Activated naive CD4-positive, alpha-beta T cell treated with anti-CD3 and anti-CD28 coated beads, Interleukin-2, amount 50 U/mL, for 24 hours (primary cell): Measurements from ENCODE around the gene DAZAP1.
"Not testable (repeated sequence)": the region's sequence is repeated elsewhere in the genome, so short reads cannot be mapped to it uniquely, and the experiment has no call there.

Experiments used
- H3K27ac Mint-ChIP-seq: one replicate; pipeline ENCODE4 v1.8.0; 2021; ENCODE audit warnings: mild to moderate bottlenecking, mixed read lengths
- H3K27me3 Mint-ChIP-seq: one replicate; pipeline ENCODE4 v1.8.0; 2021; ENCODE audit warnings: mixed read lengths
- H3K36me3 Mint-ChIP-seq: one replicate; pipeline ENCODE4 v1.8.0; 2021; ENCODE audit warnings: mixed read lengths
- H3K4me1 Mint-ChIP-seq: one replicate; pipeline ENCODE4 v1.8.0; 2021; ENCODE audit warnings: mixed read lengths
- H3K4me3 Mint-ChIP-seq: one replicate; pipeline ENCODE4 v1.8.0; 2021; ENCODE audit warnings: mild to moderate bottlenecking, mixed read lengths
- H3K9me3 Mint-ChIP-seq: one replicate; pipeline ENCODE4 v1.8.0; 2021; ENCODE audit warnings: mixed read lengths

The DAZAP1 gene

GRCh38 chr19:1411255-1412191, 4.1 kb downstream of the DAZAP1 start:
- Mint-ChIP-seq H3K4me1 (peaks cover 67% of the 10 kb centered on the region), H3K9me3 (no peaks in the 10 kb centered on the region), H3K27ac (peak overlapping the region; percentile 77), H3K4me3 (peak overlapping the region; percentile 97), H3K36me3 (peaks cover 9% of the 10 kb centered on the region), H3K27me3 (no peaks in the 10 kb centered on the region)

- no peaks in the 10 kb centered on the region for H3K9me3 Mint-ChIP-seq
- peaks cover 9% of the 10 kb centered on the region for H3K36me3 Mint-ChIP-seq
- peak overlapping the region; percentile 30 for H3K27ac Mint-ChIP-seq
- H3K4me3 Mint-ChIP-seq: no peak overlapping the region
- H3K27me3 Mint-ChIP-seq: no peaks in the 10 kb centered on the region
- peaks cover 71% of the 10 kb centered on the region for H3K4me1 Mint-ChIP-seq
Measured at GRCh38 chr19:1412323-1412923, 5.0 kb downstream of the DAZAP1 start.

- peak overlapping the region; percentile 85 for H3K27ac Mint-ChIP-seq
- H3K27me3 Mint-ChIP-seq: no peaks in the 10 kb centered on the region
- no peak overlapping the region for H3K4me3 Mint-ChIP-seq
- H3K36me3 Mint-ChIP-seq: peaks cover 9% of the 10 kb centered on the region
- H3K9me3 Mint-ChIP-seq: no peaks in the 10 kb centered on the region
- peaks cover 74% of the 10 kb centered on the region for H3K4me1 Mint-ChIP-seq
Measured at GRCh38 chr19:1412995-1413800, 5.8 kb downstream of the DAZAP1 start.

GRCh38 chr19:1416014-1416841, 8.8 kb downstream of the DAZAP1 start:
- peak overlapping the region; percentile 42 for H3K4me3 Mint-ChIP-seq
- H3K4me1 Mint-ChIP-seq: peaks cover 50% of the 10 kb centered on the region
- peak overlapping the region; percentile 62 for H3K27ac Mint-ChIP-seq
- no peaks in the 10 kb centered on the region for H3K9me3 Mint-ChIP-seq
- H3K27me3 Mint-ChIP-seq: no peaks in the 10 kb centered on the region
- peaks cover 9% of the 10 kb centered on the region for H3K36me3 Mint-ChIP-seq

- Mint-ChIP-seq H3K27me3 (no peaks in the 10 kb centered on the region), H3K4me3 (peak overlapping the region; percentile 7), H3K27ac (peak overlapping the region; percentile 70), H3K9me3 (no peaks in the 10 kb centered on the region), H3K36me3 (peaks cover 6% of the 10 kb centered on the region), H3K4me1 (peaks cover 40% of the 10 kb centered on the region)
Measured at GRCh38 chr19:1417145-1417544, 9.8 kb downstream of the DAZAP1 start.

GRCh38 chr19:1417681-1418495, 10.5 kb downstream of the DAZAP1 start:
- Mint-ChIP-seq H3K9me3 (no peaks in the 10 kb centered on the region), H3K36me3 (peaks cover 6% of the 10 kb centered on the region), H3K4me3 (peak overlapping the region; percentile 7), H3K27me3 (no peaks in the 10 kb centered on the region), H3K4me1 (peaks cover 40% of the 10 kb centered on the region), H3K27ac (peak overlapping the region; percentile 70)

- Mint-ChIP-seq H3K36me3 (peaks cover 10% of the 10 kb centered on the region), H3K9me3 (no peaks in the 10 kb centered on the region), H3K27me3 (no peaks in the 10 kb centered on the region), H3K4me1 (peaks cover 35% of the 10 kb centered on the region), H3K4me3 (no peak overlapping the region), H3K27ac (no peak overlapping the region)
Measured at GRCh38 chr19:1418496-1418775, 11.1 kb downstream of the DAZAP1 start.

- Mint-ChIP-seq H3K9me3 (no peaks in the 10 kb centered on the region), H3K27ac (no peak overlapping the region), H3K27me3 (no peaks in the 10 kb centered on the region), H3K36me3 (peaks cover 10% of the 10 kb centered on the region), H3K4me3 (no peak overlapping the region), H3K4me1 (peaks cover 28% of the 10 kb centered on the region)
Measured at GRCh38 chr19:1418951-1419738, 11.8 kb downstream of the DAZAP1 start.

GRCh38 chr19:1420085-1420484, 12.7 kb downstream of the DAZAP1 start:
- H3K4me3 Mint-ChIP-seq, H3K27ac Mint-ChIP-seq, H3K27me3 Mint-ChIP-seq, H3K9me3 Mint-ChIP-seq: not testable (repeated sequence)
- peaks cover 13% of the 10 kb centered on the region for H3K36me3 Mint-ChIP-seq
- peaks cover 21% of the 10 kb centered on the region for H3K4me1 Mint-ChIP-seq

- H3K27ac Mint-ChIP-seq: no peak overlapping the region
- H3K27me3 Mint-ChIP-seq: no peaks in the 10 kb centered on the region
- no peak overlapping the region for H3K4me3 Mint-ChIP-seq
- peaks cover 14% of the 10 kb centered on the region for H3K36me3 Mint-ChIP-seq
- peaks cover 16% of the 10 kb centered on the region for H3K4me1 Mint-ChIP-seq
- no peaks in the 10 kb centered on the region for H3K9me3 Mint-ChIP-seq
Measured at GRCh38 chr19:1420590-1420989, 13.2 kb downstream of the DAZAP1 start.

GRCh38 chr19:1421218-1421957, 14.0 kb downstream of the DAZAP1 start:
- H3K27ac Mint-ChIP-seq: no peak overlapping the region
- peaks cover 12% of the 10 kb centered on the region for H3K36me3 Mint-ChIP-seq
- H3K4me3 Mint-ChIP-seq: no peak overlapping the region
- H3K4me1 Mint-ChIP-seq: peaks cover 11% of the 10 kb centered on the region
- no peaks in the 10 kb centered on the region for H3K9me3 Mint-ChIP-seq
- no peaks in the 10 kb centered on the region for H3K27me3 Mint-ChIP-seq

- H3K36me3 Mint-ChIP-seq: peaks cover 12% of the 10 kb centered on the region
- no peak overlapping the region for H3K27ac Mint-ChIP-seq
- H3K9me3 Mint-ChIP-seq: no peaks in the 10 kb centered on the region
- H3K4me1 Mint-ChIP-seq: peaks cover 6% of the 10 kb centered on the region
- no peaks in the 10 kb centered on the region for H3K27me3 Mint-ChIP-seq
- H3K4me3 Mint-ChIP-seq: no peak overlapping the region
Measured at GRCh38 chr19:1421958-1422305, 14.5 kb downstream of the DAZAP1 start.

GRCh38 chr19:1422360-1422759, 15.0 kb downstream of the DAZAP1 start:
- Mint-ChIP-seq H3K4me1 (peaks cover 4% of the 10 kb centered on the region), H3K9me3 (no peaks in the 10 kb centered on the region), H3K27me3 (no peaks in the 10 kb centered on the region), H3K4me3 (no peak overlapping the region), H3K27ac (no peak overlapping the region), H3K36me3 (peaks cover 12% of the 10 kb centered on the region)
